ENCODE results near the gene HAUS5.
"Not testable (repeated sequence)": the region's sequence is repeated elsewhere in the genome, so short reads cannot be mapped to it uniquely, and the experiment has no call there.

The HAUS5 gene

GRCh38 chr19:35595928-35596327 is 16.6 kb upstream of the HAUS5 start:
- H3K36me3 ChIP-seq (ENCODE audit: low read depth): no peaks in the 10 kb centered on the region
- H3K27ac ChIP-seq (ENCODE audit: poor library complexity, severe bottlenecking): no peak overlapping the region

GRCh38 chr19:35596366-35596999 is 16.1 kb upstream of the HAUS5 start:
- no peak for ATAC-seq (ENCODE audit: low read depth)
- DNase-seq (ENCODE audit: low spot score): no peak
- H3K27ac ChIP-seq (ENCODE audit: poor library complexity, severe bottlenecking): no peak overlapping the region
- no peaks in the 10 kb centered on the region for H3K27me3 ChIP-seq (ENCODE audit: insufficient read depth, poor library complexity, severe bottlenecking)
- no peaks in the 10 kb centered on the region for H3K9me3 ChIP-seq (ENCODE audit: severe bottlenecking)
- no peaks in the 10 kb centered on the region for H3K36me3 ChIP-seq (ENCODE audit: low read depth)
- H3K4me1 ChIP-seq (ENCODE audit: insufficient read depth, poor library complexity, severe bottlenecking): no peaks in the 10 kb centered on the region
- no peak overlapping the region for H3K4me3 ChIP-seq (ENCODE audit: severe bottlenecking)
- no peak for TF ChIP-seq CTCF (IDR thresholded peaks at IDR 0.05; ENCODE audit: poor library complexity, severe bottlenecking)

More at GRCh38 chr19:35595928-35596327, 16.6 kb upstream of the HAUS5 start:
- H3K4me1 ChIP-seq (ENCODE audit: insufficient read depth, poor library complexity, severe bottlenecking): no peaks in the 10 kb centered on the region
- ATAC-seq (ENCODE audit: low read depth) (no peak), DNase-seq (ENCODE audit: low spot score) (no peak)
- no peak for TF ChIP-seq CTCF (IDR thresholded peaks at IDR 0.05; ENCODE audit: poor library complexity, severe bottlenecking)
- H3K9me3 ChIP-seq (ENCODE audit: severe bottlenecking): no peaks in the 10 kb centered on the region
- no peak overlapping the region for H3K4me3 ChIP-seq (ENCODE audit: severe bottlenecking)
- H3K27me3 ChIP-seq (ENCODE audit: insufficient read depth, poor library complexity, severe bottlenecking): no peaks in the 10 kb centered on the region

- H3K36me3 ChIP-seq (ENCODE audit: low read depth): no peaks in the 10 kb centered on the region
- H3K27me3 ChIP-seq (ENCODE audit: insufficient read depth, poor library complexity, severe bottlenecking): no peaks in the 10 kb centered on the region
- no peaks in the 10 kb centered on the region for H3K4me1 ChIP-seq (ENCODE audit: insufficient read depth, poor library complexity, severe bottlenecking)
- H3K27ac ChIP-seq (ENCODE audit: poor library complexity, severe bottlenecking): no peak overlapping the region
- DNase-seq (ENCODE audit: low spot score) (no peak), ATAC-seq (ENCODE audit: low read depth) (no peak)
- H3K4me3 ChIP-seq (ENCODE audit: severe bottlenecking): no peak overlapping the region
- TF ChIP-seq CTCF (IDR thresholded peaks at IDR 0.05; ENCODE audit: poor library complexity, severe bottlenecking): no peak
- peaks cover 3% of the 10 kb centered on the region for H3K9me3 ChIP-seq (ENCODE audit: severe bottlenecking)
Measured at GRCh38 chr19:35601971-35602370, 10.6 kb upstream of the HAUS5 start.

GRCh38 chr19:35604436-35604835 is 8.1 kb upstream of the HAUS5 start:
- ATAC-seq (ENCODE audit: low read depth); DNase-seq (ENCODE audit: low spot score); H3K9me3 ChIP-seq (ENCODE audit: severe bottlenecking); H3K36me3 ChIP-seq (ENCODE audit: low read depth); H3K4me3 ChIP-seq (ENCODE audit: severe bottlenecking); H3K4me1 ChIP-seq (ENCODE audit: insufficient read depth, poor library complexity, severe bottlenecking); H3K27me3 ChIP-seq (ENCODE audit: insufficient read depth, poor library complexity, severe bottlenecking); H3K27ac ChIP-seq (ENCODE audit: poor library complexity, severe bottlenecking): not testable (repeated sequence)

- not testable (repeated sequence) for H3K27ac ChIP-seq (ENCODE audit: poor library complexity, severe bottlenecking); ATAC-seq (ENCODE audit: low read depth); H3K4me3 ChIP-seq (ENCODE audit: severe bottlenecking); H3K4me1 ChIP-seq (ENCODE audit: insufficient read depth, poor library complexity, severe bottlenecking); H3K27me3 ChIP-seq (ENCODE audit: insufficient read depth, poor library complexity, severe bottlenecking); DNase-seq (ENCODE audit: low spot score); H3K9me3 ChIP-seq (ENCODE audit: severe bottlenecking); H3K36me3 ChIP-seq (ENCODE audit: low read depth)
Measured at GRCh38 chr19:35607170-35607569, 5.4 kb upstream of the HAUS5 start.

GRCh38 chr19:35607661-35608060 is 4.9 kb upstream of the HAUS5 start:
- ATAC-seq (ENCODE audit: low read depth) (no peak), DNase-seq (ENCODE audit: low spot score) (no peak)
- Histone ChIP-seq H3K27me3 (ENCODE audit: insufficient read depth, poor library complexity, severe bottlenecking) (no peaks in the 10 kb centered on the region), H3K9me3 (ENCODE audit: severe bottlenecking) (peaks cover 5% of the 10 kb centered on the region), H3K27ac (ENCODE audit: poor library complexity, severe bottlenecking) (no peak overlapping the region), H3K4me1 (ENCODE audit: insufficient read depth, poor library complexity, severe bottlenecking) (peaks cover 4% of the 10 kb centered on the region), H3K4me3 (ENCODE audit: severe bottlenecking) (no peak overlapping the region), H3K36me3 (ENCODE audit: low read depth) (no peaks in the 10 kb centered on the region)
- no peak for TF ChIP-seq CTCF (IDR thresholded peaks at IDR 0.05; ENCODE audit: poor library complexity, severe bottlenecking)
